Colonic mucosa (tissue), 4 donors: ENCODE results near the gene MARS2. TPM values are rescaled to one million over a fixed set of nuclear protein-coding genes. Genes with fewer than 3 reads are reported as not detected.

Experiments
- DNase-seq: peaks from one replicate; pipeline ENCODE4 v3.0.0-alpha.2; 2020
- H3K27ac ChIP-seq: fragments of 200-600 bp; one replicate; pipeline ENCODE4 v1.8.0; 2021
- H3K27me3 ChIP-seq: fragments of 200-600 bp; one replicate; pipeline ENCODE4 v1.8.0; 2021
- H3K36me3 ChIP-seq: fragments of 200-600 bp; one replicate; pipeline ENCODE4 v1.8.0; 2021
- H3K4me1 ChIP-seq: fragments of 200-600 bp; one replicate; pipeline ENCODE4 v1.8.0; 2021; ENCODE audit warnings: mild to moderate bottlenecking
- H3K4me3 ChIP-seq: fragments of 200-600 bp; one replicate; pipeline ENCODE4 v1.8.0; 2021
- H3K9ac ChIP-seq, 2 donors: one replicate each; pipeline ENCODE4 v1.7.0; 2013; ENCODE audit warnings: control low read depth in 2 of 2, low read depth in 2 of 2, low read length in 2 of 2
- H3K9me3 ChIP-seq: fragments of 200-600 bp; one replicate; pipeline ENCODE4 v1.8.0; 2021
- intact Hi-C: fragments of 100-400 bp; cut with DNase I; formaldehyde crosslinking; loops from one replicate; pipeline ENCODE4 v1.14.1; 2022
- total RNA-seq, 2 donors: library from RNA; stranded (reverse); fragmentation: NEBNext Ultra II Directional in 1 of 2; extraction: Animal tissue kit (Norgen Biotek cat#: 25700) in 1 of 2; gene quantifications; one replicate each; pipeline ENCODE4 v1.2.1, GENCODE V29; 2021
- TF ChIP-seq, protein P1 (sequence below): fragments of 200-600 bp; IDR thresholded peaks from one replicate; pipeline ENCODE4 v1.8.0; 2022; ENCODE audit warnings: antibody characterized with exemption, mild to moderate bottlenecking
- donor health status: healthy.
- donor health status: DM: no; HTN: no; CAD: no.
- donor health status: DM: no; HTN: no; CAD: no.

Gene MARS2
- total RNA-seq, 2 donors from 2014 or later, result 8.3 to 17.0 TPM

DNA sequence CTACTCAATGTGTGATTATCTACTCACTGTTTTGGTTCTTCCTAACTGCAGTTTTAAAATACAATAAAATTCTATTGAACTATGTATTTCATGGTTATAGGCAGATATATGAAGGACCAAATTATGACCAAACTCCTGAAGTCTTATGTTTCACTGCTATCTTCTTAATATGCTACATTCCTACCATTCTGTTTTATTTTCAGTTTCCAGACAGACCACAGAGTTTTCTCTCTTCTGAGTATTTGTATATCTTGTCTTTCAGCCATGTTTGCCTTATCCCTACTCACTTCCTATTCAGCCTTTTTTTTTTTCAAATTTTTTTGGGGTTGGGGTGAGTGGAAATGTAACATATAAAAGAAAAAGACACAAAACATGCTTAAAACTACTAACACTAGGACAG lies 36.1 kb upstream of the MARS2 start:
- intact Hi-C loops, result no loop called here
- TF ChIP-seq, protein P1, sequence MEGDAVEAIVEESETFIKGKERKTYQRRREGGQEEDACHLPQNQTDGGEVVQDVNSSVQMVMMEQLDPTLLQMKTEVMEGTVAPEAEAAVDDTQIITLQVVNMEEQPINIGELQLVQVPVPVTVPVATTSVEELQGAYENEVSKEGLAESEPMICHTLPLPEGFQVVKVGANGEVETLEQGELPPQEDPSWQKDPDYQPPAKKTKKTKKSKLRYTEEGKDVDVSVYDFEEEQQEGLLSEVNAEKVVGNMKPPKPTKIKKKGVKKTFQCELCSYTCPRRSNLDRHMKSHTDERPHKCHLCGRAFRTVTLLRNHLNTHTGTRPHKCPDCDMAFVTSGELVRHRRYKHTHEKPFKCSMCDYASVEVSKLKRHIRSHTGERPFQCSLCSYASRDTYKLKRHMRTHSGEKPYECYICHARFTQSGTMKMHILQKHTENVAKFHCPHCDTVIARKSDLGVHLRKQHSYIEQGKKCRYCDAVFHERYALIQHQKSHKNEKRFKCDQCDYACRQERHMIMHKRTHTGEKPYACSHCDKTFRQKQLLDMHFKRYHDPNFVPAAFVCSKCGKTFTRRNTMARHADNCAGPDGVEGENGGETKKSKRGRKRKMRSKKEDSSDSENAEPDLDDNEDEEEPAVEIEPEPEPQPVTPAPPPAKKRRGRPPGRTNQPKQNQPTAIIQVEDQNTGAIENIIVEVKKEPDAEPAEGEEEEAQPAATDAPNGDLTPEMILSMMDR, result no peak

DNA sequence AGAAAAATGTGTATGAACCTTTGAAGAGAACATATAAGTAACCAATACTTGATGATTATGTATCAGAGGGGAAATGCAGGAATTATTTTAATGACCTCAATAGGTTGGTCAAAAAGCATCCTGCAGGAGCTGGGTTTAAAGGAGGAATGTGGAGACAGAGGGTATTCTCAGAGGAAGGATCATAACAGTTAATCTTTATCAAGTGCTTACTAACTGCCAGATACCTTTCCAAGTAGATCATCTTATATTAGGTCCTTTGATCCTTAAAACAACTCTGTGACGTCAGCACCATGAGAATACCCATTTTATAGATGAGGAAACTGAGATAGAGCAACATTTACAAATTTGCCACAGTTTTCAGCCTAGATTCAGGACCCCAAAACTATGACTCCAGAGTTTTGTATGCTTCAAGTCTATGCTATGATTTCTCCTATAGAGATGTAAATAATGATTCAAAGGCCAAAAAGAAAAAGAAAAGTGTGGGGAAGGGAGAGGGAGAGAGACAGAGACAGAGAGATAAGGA lies 32.7 kb upstream of the MARS2 start:
- no peak overlapping the region for H3K9ac ChIP-seq
- H3K4me1 ChIP-seq, result no peaks in the 10 kb centered on the region
- no peaks in the 10 kb centered on the region for H3K27me3 ChIP-seq
- TF ChIP-seq, protein P1, result no peak
- no peak overlapping the region for H3K27ac ChIP-seq
- intact Hi-C loops, result no loop called here
- H3K9me3 ChIP-seq, result no peaks in the 10 kb centered on the region
- no peak overlapping the region for H3K4me3 ChIP-seq
- no peaks in the 10 kb centered on the region for H3K36me3 ChIP-seq
- DNase-seq, result no peak

More for the DNA sequence above, 36.1 kb upstream of the MARS2 start:
- H3K27me3 ChIP-seq, result no peaks in the 10 kb centered on the region
- no peak overlapping the region for H3K27ac ChIP-seq
- H3K9me3 ChIP-seq, result no peaks in the 10 kb centered on the region
- H3K9ac ChIP-seq, result no peak overlapping the region
- H3K4me3 ChIP-seq, result no peak overlapping the region
- no peaks in the 10 kb centered on the region for H3K4me1 ChIP-seq
- H3K36me3 ChIP-seq, result no peaks in the 10 kb centered on the region
- DNase-seq, result no peak

DNA sequence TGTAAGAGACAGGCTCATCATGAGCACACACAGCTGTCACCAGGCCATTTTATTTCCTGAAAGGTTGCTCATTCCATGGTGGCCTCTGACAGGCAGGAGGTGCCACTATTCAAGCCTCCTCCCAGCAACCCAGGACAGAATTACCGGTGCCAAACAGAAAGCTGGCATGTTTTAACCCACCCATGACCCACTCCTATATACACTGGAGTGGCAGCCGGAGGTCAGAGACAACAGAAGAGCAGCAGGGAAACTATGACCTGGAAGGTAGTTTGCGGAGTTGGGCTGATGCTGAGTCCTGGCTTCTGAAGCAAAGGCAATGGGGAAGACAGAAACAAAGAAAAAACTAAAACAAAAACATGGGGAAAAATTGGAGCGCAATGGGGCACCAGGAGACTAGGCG lies 32.1 kb upstream of the MARS2 start:
- Histone ChIP-seq H3K27ac (no peak overlapping the region), H3K27me3 (no peaks in the 10 kb centered on the region), H3K36me3 (no peaks in the 10 kb centered on the region), H3K4me1 (no peaks in the 10 kb centered on the region), H3K9me3 (no peaks in the 10 kb centered on the region), H3K9ac (no peak overlapping the region), H3K4me3 (no peak overlapping the region)
- TF ChIP-seq, protein P1, result no peak
- no peak for DNase-seq
- intact Hi-C loops, result no loop called here

DNA sequence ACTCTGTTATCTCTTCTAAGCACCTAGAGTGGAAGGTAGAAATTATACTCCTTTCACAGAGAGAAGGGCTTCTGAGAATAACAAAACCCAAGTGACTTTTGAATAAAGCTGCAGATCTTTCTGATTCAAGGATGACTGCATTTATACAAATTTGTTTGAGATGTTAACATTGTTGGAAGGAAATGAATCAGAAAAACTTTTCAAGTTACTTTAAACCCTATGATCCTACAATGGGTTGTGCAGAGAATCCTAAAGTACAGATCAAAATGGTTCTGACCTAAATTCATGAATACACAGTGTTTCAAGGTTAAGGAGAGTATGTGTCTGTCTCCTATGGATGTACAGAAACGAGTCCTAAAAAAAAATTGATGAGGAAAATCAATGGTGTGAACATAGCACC lies 31.6 kb upstream of the MARS2 start:
- Histone ChIP-seq H3K9me3 (no peaks in the 10 kb centered on the region), H3K27me3 (no peaks in the 10 kb centered on the region), H3K9ac (no peak overlapping the region), H3K4me1 (no peaks in the 10 kb centered on the region), H3K4me3 (no peak overlapping the region), H3K36me3 (no peaks in the 10 kb centered on the region), H3K27ac (no peak overlapping the region)
- TF ChIP-seq, protein P1, result no peak
- intact Hi-C loops, result no loop called here
- DNase-seq, result no peak

DNA sequence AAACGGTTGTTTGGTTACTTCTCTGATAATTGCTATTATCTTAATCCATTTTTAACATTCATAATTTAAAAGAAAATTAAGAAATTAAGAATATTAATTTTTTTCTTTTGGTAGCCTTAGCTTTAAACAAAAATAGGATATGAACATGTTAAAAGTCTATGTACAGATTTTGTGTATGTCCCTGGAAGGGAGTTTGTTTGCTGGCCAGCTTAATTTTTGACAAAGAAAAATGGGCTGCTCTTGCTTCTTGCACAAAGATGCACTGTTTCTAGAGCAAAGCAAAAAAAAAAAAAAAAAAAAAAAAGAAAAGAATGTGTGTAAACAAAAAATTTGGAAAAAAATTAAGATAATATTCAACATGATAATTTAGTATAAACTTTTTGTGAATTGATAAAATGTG lies 31.1 kb upstream of the MARS2 start:
- H3K4me3 ChIP-seq, result no peak overlapping the region
- H3K9ac ChIP-seq, result peak overlapping the region in 1 of 2 donors; percentile 24
- H3K4me1 ChIP-seq, result no peaks in the 10 kb centered on the region
- H3K9me3 ChIP-seq, result no peaks in the 10 kb centered on the region
- DNase-seq, result no peak
- H3K36me3 ChIP-seq, result no peaks in the 10 kb centered on the region
- intact Hi-C loops, result no loop called here
- no peaks in the 10 kb centered on the region for H3K27me3 ChIP-seq
- TF ChIP-seq, protein P1, result no peak
- no peak overlapping the region for H3K27ac ChIP-seq
